Stimulated activated CD8-positive, alpha-beta memory T cell treated with anti-CD3 and anti-CD28 coated beads, Interleukin-12 subunit alpha, Interleukin-12 subunit beta, amount 100 ng/mL, for 24 hours (primary cell): Measurements from ENCODE around the gene SIX3.

Experiments used
- DNase-seq: peaks from one replicate; pipeline ENCODE4 v3.0.0-alpha.2; 2020; ENCODE audit errors: extremely low read depth

SIX3 gene

DNA sequence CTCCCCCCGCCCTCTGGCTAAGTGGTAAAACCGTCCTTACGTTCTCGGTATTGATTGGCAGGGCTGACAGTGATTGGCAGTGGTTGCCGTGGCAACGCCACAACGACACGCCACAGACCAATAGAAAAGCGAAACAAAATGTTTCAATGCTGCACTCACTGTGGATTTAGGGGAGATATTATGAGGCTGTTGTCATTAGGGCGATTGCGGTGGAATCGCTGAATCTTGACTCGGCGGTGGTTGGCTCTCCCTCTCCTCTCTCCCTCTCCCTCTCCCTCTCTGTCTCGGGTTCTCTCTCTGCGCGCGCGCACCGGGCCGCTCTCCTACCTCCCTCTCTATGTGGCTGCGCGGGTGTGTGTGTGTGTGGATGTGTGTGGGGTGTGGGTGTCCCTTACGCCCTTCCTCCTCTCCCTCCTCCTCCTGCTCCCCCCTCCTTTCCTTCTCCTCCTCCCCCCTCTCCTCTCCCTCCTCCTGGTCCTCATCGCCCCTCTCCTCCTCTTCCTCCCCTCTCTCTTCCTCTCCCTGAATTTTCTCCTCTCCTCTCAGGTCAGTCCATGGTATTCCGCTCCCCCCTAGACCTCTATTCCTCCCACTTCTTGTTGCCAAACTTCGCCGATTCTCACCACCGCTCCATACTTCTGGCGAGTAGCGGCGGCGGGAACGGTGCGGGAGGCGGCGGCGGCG, at the start of gene SIX3:
Gene SIX3, plus strand, starts transcription at position 152 of the 684 bp plus-strand sequence. Its CDS starts 403 bp downstream, at position 555.
- peak; percentile 3 for DNase-seq

GRCh38 chr2:44894058-44894457, 47.4 kb upstream of the SIX3 start:
- DNase-seq, result no peak

- no peak for DNase-seq
These were observed 46.4 kb upstream of the SIX3 start for GRCh38 chr2:44895061-44895460.

GRCh38 chr2:44897406-44897805, 44.1 kb upstream of the SIX3 start:
- DNase-seq, result no peak

GRCh38 chr2:44902217-44903137, 39.0 kb upstream of the SIX3 start:
- DNase-seq, result no peak

DNA sequence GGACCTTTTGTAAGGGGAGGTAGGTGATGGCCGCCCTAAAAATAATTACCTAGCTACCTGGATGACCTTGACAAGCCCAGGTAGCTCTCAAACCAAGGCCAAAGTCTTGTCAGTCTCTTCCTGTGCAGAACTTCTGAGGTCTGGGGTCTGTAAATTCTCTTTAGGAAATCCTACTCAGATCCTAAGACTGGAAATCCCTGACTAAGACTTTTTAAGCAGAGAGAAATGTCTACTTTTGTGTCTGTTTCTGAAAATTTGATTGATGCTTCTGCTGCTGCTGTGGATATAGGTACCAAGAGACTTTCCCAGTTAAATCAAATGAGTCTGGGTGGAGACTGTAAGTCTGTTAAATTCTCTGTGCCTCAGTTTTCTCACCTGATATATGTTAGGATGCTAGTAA, 36.9 kb upstream of the SIX3 start:
- DNase-seq, result no peak

- DNase-seq, result no peak
These were observed 34.5 kb upstream of the SIX3 start for GRCh38 chr2:44906972-44907371.

GRCh38 chr2:44909831-44910230, 31.7 kb upstream of the SIX3 start:
- DNase-seq, result no peak

- no peak for DNase-seq
These were observed 28.8 kb upstream of the SIX3 start for GRCh38 chr2:44912660-44913059.

GRCh38 chr2:44916291-44916690, 25.2 kb upstream of the SIX3 start:
- no peak for DNase-seq

GRCh38 chr2:44918095-44918775, 23.3 kb upstream of the SIX3 start:
- no peak for DNase-seq

DNA sequence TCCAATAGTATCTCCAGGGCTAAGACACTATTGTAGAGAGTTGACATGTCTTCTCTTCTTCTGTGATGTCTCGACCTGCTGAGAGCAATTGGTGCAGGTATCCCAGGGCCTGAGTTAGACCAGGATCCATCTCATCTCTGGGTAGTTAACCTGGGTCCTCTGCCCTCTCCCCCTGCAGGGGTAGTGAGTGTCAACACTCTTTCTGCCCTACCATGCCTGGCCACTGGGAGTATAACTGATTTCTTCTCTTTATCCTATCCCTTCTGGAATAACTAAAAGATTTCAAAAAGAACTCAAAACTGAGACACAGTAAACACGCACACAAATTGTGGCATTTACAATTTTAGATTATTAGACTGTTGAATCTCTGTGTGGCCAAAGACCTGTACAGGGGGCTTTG, 20.8 kb upstream of the SIX3 start:
- no peak for DNase-seq

DNA sequence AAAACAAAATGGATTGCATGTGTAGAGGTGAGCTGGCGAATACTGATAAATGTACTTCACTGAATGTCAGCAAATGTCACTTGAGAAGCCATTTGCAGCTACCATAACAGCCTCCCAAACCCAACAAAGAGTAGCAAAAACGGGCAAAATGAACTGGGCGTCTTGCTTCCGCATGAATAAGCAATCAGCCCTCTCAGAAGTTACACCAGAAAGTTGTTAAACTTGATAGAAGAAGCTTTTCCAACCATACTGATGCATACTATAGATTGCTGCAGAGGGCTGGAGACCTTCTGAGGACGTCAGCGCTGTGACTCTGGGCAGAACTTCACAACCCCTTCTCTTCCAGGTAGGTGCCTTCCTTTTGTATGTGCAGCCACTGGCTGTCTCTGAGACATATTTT, 18.7 kb upstream of the SIX3 start:
- no peak for DNase-seq

DNA sequence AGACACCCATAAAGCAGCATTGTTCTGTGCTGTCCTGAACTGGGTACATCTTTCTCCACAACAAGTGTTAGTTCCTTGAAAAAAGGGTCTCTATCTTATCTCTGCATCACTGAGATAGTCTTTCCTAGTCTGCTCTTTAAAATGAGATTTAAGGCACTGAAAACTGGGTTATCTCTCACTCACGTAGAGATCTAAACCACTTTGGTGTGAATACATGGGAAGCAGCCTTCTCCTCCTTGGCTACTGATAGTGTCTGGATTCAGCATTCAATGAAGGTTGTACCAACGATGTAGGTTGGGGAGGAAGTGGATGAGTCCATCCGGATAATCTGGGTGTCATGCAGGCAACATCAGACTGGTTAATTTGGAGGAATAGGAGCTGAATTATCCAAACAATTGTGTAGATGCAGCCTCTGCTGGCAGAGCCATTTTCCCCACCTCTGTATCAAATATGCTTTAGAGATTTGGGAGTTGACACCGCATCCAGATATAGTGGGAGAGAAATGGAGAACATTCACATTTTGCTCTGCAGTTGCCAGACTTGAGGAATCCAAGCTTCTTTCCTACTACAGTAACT, 15.9 kb upstream of the SIX3 start:
- no peak for DNase-seq

GRCh38 chr2:44926957-44927356, 14.5 kb upstream of the SIX3 start:
- no peak for DNase-seq

DNA sequence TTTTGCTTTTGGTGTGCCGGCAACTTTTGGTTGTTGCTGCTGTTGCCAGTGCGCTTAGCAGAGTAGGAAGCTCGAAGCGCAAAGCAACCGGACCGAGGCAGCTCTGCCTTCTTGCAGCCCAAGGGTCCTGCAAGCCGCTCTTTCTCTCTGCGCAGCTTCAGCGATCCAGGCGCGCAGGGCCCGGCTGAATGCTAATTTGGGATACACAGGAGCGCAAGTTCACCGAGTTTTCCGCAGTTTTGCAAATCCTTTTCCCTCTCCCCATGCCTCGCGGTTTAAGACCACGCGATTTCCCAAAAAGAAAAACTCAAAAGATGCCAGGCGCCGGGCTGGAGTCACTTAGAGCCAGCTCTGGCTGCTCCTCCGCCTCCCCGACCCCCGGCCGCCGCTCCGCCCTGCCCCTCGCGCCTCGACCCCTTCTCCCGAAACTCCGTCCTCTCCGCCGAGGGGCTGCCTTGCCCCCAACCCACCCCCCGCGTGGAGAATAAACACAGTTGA, 13.5 kb upstream of the SIX3 start:
- no peak for DNase-seq

DNA sequence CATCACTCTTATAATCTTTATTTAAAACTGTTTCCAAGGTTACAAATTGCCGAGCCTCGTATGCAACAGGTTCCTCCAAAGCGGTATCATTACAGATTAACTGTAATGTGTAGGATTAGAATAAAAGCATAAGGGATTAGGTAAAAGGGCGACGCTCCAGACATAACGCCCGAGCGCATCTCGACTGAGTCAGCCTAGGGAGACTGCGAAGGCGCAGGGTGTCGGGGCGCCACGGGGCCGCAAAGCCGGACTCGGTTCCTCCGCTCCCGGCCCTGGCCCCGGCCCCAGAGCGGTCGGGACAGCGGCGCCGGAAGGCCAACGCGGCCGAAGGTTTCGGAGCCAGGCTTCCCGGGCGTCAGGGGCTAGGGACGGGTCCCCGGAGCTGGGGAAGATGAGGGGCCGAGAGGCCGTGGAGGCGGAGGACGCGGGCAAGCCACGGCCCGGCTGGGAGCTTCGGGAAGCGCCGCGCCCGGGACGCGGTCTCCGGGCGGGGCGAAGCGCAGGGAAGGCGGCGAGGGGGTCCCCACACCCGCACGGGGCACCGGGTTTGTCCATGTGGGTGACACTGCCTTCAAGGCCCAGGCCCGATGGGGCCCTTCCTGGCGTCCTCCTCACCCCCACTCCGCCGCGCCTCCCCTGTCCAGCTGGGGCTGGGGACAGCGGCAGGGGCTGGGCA, 12.9 kb upstream of the SIX3 start:
- no peak for DNase-seq

- no peak for DNase-seq
These were observed 12.3 kb upstream of the SIX3 start for GRCh38 chr2:44929159-44929734.

GRCh38 chr2:44929735-44930273, 11.7 kb upstream of the SIX3 start:
- DNase-seq, result no peak

- no peak for DNase-seq
These were observed 11.0 kb upstream of the SIX3 start for GRCh38 chr2:44930274-44931197.
